PC-9 (cell line): ENCODE results near the gene DMAP1.

Experiments
- CTCF ChIP-seq: fragments of 200-600 bp; sonication (generic); conservative IDR thresholded peaks from 2 replicates; pipeline ENCODE4 v1.6.1; 2017; ENCODE audit warnings: mixed run types, antibody characterized with exemption, mild to moderate bottlenecking, moderate library complexity
- EZH2 ChIP-seq: fragments of 200-600 bp; sonication (generic); IDR thresholded peaks from 2 replicates; pipeline ENCODE4 v1.8.0; 2017; ENCODE audit warnings: antibody characterized with exemption, low read depth

- TF ChIP-seq CTCF = no peak
- TF ChIP-seq EZH2 = no peak
Measured at GRCh38 chr1:44239331-44239960, 26.2 kb downstream of the DMAP1 start.
